ENCODE measurements around the gene RNPS1. TPM values are rescaled to one million over a fixed set of nuclear protein-coding genes. Genes with fewer than 3 reads are reported as not detected.
"Not testable (repeated sequence)": the region's sequence is repeated elsewhere in the genome, so short reads cannot be mapped to it uniquely, and the experiment has no call there.

Gene RNPS1
- polyA plus RNA-seq, 1 of the 3 experiments (the other 2 are of a cell fraction) = 277 TPM

GRCh38 chr16:2270070-2270462, 2.1 kb upstream of the RNPS1 start:
- no peak overlapping the region for H2AFZ ChIP-seq (ENCODE audit: low read depth)
- peak; percentile 57 for DNase-seq
- 90% methylated on average over 2 of the region's 9 CpGs for WGBS (ENCODE audit: low lambda C conversion rate)
- peaks cover 12 to 25% of the 10 kb centered on the region in 2 experiments; a peak in 2 of 4 replicates for H3K4me1 ChIP-seq (ENCODE audit: control insufficient read depth in 1 of 2, insufficient read depth in 2 of 2, low read depth in 1 of 2, low read length in 1 of 2)
- ChIA-PET POLR2A (interaction anchor here (0.6 to 1.5 kb wide), 3 partner anchors 9 to 43 kb away, joined by 3 read pairs; no protein-coding TSS in a partner anchor), CTCF (interaction anchor here (1.3 to 1.4 kb wide), 3 partner anchors 9 to 153 kb away, joined by 4 to 5 read pairs (median 4); partner anchors contain the start of gene ABCA3)
- peaks cover 10% of the 10 kb centered on the region for H3F3A ChIP-seq (replicated peaks; ENCODE audit: insufficient read depth)
- no peak for TF ChIP-seq PBX3 (IDR thresholded peaks at IDR 0.05)
- no peak for TF ChIP-seq MXI1 (IDR thresholded peaks at IDR 0.05; ENCODE audit: low read depth, low read length)
- TF ChIP-seq ZBTB33 (IDR thresholded peaks at IDR 0.05; ENCODE audit: borderline replicate concordance, low read depth) = no peak
- TF ChIP-seq NRF1 (IDR thresholded peaks at IDR 0.05; ENCODE audit: low read depth, low read length) = no peak
- TF ChIP-seq FOSL2 (IDR thresholded peaks at IDR 0.05; ENCODE audit: borderline replicate concordance, low read depth) = no peak
- TF ChIP-seq NFIC (IDR thresholded peaks at IDR 0.05; ENCODE audit: borderline replicate concordance) = no peak
- peaks cover 8 to 14% of the 10 kb centered on the region in 2 experiments for H3K36me3 ChIP-seq (replicated peaks in 1 of 2; ENCODE audit: control insufficient read depth in 1 of 2, insufficient read depth in 2 of 2, low read length in 1 of 2)
- peak overlapping the region; percentile 97 for H3K4me2 ChIP-seq
- H3K27ac ChIP-seq (ENCODE audit: low read depth in 2 of 2, low read length in 1 of 2) = no peak overlapping the region
- H3K79me2 ChIP-seq (ENCODE audit: insufficient read depth) = peaks cover 61% of the 10 kb centered on the region
- H3K9me3 ChIP-seq = no peaks in the 10 kb centered on the region
- no peaks in the 10 kb centered on the region for H3K27me3 ChIP-seq (ENCODE audit: insufficient read depth)
- H3K9ac ChIP-seq = no peak overlapping the region; the same call in 1 of the 2 replicates
- no peaks in the 10 kb centered on the region for H3K9me2 ChIP-seq
- no peak overlapping the region for H3K4me3 ChIP-seq (ENCODE audit: low read depth in 2 of 2, low read length in 1 of 2)
- peaks cover 30% of the 10 kb centered on the region for H4K20me1 ChIP-seq (ENCODE audit: insufficient read depth)

- 3% methylated on average over 16 of the region's 54 CpGs for WGBS (ENCODE audit: low lambda C conversion rate)
- DNase-seq = peak; percentile 82
- Histone ChIP-seq H3K27ac (ENCODE audit: low read depth in 2 of 2, low read length in 1 of 2) (peak overlapping the region; percentile 98), H3K4me2 (peak overlapping the region; percentile 97), H4K20me1 (ENCODE audit: insufficient read depth) (peaks cover 55% of the 10 kb centered on the region), H3K36me3 (replicated peaks in 1 of 2; ENCODE audit: control insufficient read depth in 1 of 2, insufficient read depth in 2 of 2, low read length in 1 of 2) (peaks cover 31 to 34% of the 10 kb centered on the region in 2 experiments), H3K9ac (peak overlapping the region; percentile 97), H3K4me3 (ENCODE audit: low read depth in 2 of 2, low read length in 1 of 2) (peak overlapping the region; percentile 92 to 94), H3K4me1 (ENCODE audit: control insufficient read depth in 1 of 2, insufficient read depth in 2 of 2, low read depth in 1 of 2, low read length in 1 of 2) (peaks cover 12 to 25% of the 10 kb centered on the region in 2 experiments; a peak in 2 of 4 replicates), H3K79me2 (ENCODE audit: insufficient read depth) (peaks cover 87% of the 10 kb centered on the region), H2AFZ (ENCODE audit: low read depth) (peak overlapping the region; percentile 96; the same call in 1 of the 2 replicates)
- H3K9me2 ChIP-seq; H3K9me3 ChIP-seq; POLR2A ChIA-PET; H3F3A ChIP-seq (replicated peaks; ENCODE audit: insufficient read depth); H3K27me3 ChIP-seq (ENCODE audit: insufficient read depth); CTCF ChIA-PET: not testable (repeated sequence)
- TF ChIP-seq GABPA (IDR thresholded peaks at IDR 0.05; ENCODE audit: low read depth) (peak; percentile 75), MXI1 (IDR thresholded peaks at IDR 0.05; ENCODE audit: low read depth, low read length) (peak; percentile 21; the same call in 1 of the 2 replicates)
Measured at GRCh38 chr16:2267505-2267912, 417 bp downstream of the RNPS1 start.

GRCh38 chr16:2266887-2267286, 1.0 kb downstream of the RNPS1 start:
- Histone ChIP-seq H3K79me2 (ENCODE audit: insufficient read depth) (peaks cover 93% of the 10 kb centered on the region), H4K20me1 (ENCODE audit: insufficient read depth) (peaks cover 62% of the 10 kb centered on the region), H3K9ac (peak overlapping the region; percentile 97), H3F3A (replicated peaks; ENCODE audit: insufficient read depth) (peaks cover 10% of the 10 kb centered on the region), H3K4me1 (ENCODE audit: control insufficient read depth in 1 of 2, insufficient read depth in 2 of 2, low read depth in 1 of 2, low read length in 1 of 2) (peaks cover 12 to 25% of the 10 kb centered on the region in 2 experiments; a peak in 2 of 4 replicates), H3K36me3 (replicated peaks in 1 of 2; ENCODE audit: control insufficient read depth in 1 of 2, insufficient read depth in 2 of 2, low read length in 1 of 2) (peaks cover 37 to 38% of the 10 kb centered on the region in 2 experiments), H3K4me2 (peak overlapping the region; percentile 97), H3K4me3 (ENCODE audit: low read depth in 2 of 2, low read length in 1 of 2) (peak overlapping the region; percentile 92 to 94)
- H3K27me3 ChIP-seq (ENCODE audit: insufficient read depth); H3K9me3 ChIP-seq; POLR2A ChIA-PET; H2AFZ ChIP-seq (ENCODE audit: low read depth); H3K9me2 ChIP-seq; CTCF ChIA-PET; H3K27ac ChIP-seq (ENCODE audit: low read depth in 2 of 2, low read length in 1 of 2); DNase-seq: not testable (repeated sequence)
- 0% methylated on average over 7 of the region's 12 CpGs for WGBS (ENCODE audit: low lambda C conversion rate)

GRCh38 chr16:2263026-2263425, 4.9 kb downstream of the RNPS1 start:
- CTCF ChIA-PET = interaction anchor here (0.8 to 2.3 kb wide), 2 partner anchors 11 to 12 kb away, joined by 3 to 9 read pairs; partner anchors contain the start of gene ECI1

More at GRCh38 chr16:2263026-2263425, 4.9 kb downstream of the RNPS1 start:
- not testable (repeated sequence) for H3K9me3 ChIP-seq; H3K9ac ChIP-seq; H3K4me1 ChIP-seq (ENCODE audit: control insufficient read depth in 1 of 2, insufficient read depth in 2 of 2, low read depth in 1 of 2, low read length in 1 of 2); H3K9me2 ChIP-seq; H3K27me3 ChIP-seq (ENCODE audit: insufficient read depth); H3K27ac ChIP-seq (ENCODE audit: low read depth in 2 of 2, low read length in 1 of 2); H3K4me2 ChIP-seq; DNase-seq; H3K4me3 ChIP-seq (ENCODE audit: low read depth in 2 of 2, low read length in 1 of 2); H2AFZ ChIP-seq (ENCODE audit: low read depth)
- WGBS (ENCODE audit: low lambda C conversion rate) = 91% methylated on average over 11 of the region's 14 CpGs
- H3K36me3 ChIP-seq (replicated peaks in 1 of 2; ENCODE audit: control insufficient read depth in 1 of 2, insufficient read depth in 2 of 2, low read length in 1 of 2) = peaks cover 66 to 77% of the 10 kb centered on the region in 2 experiments
- POLR2A ChIA-PET = interaction anchor here (1.2 to 1.4 kb wide), 2 partner anchors 11 to 12 kb away, joined by 4 to 8 read pairs; partner anchors contain the start of gene ECI1
- H4K20me1 ChIP-seq (ENCODE audit: insufficient read depth) = peaks cover 79% of the 10 kb centered on the region
- H3K79me2 ChIP-seq (ENCODE audit: insufficient read depth) = peaks cover 98% of the 10 kb centered on the region
- peaks cover 17% of the 10 kb centered on the region for H3F3A ChIP-seq (replicated peaks; ENCODE audit: insufficient read depth)

Data from SK-N-SH (cell line).